ENCODE measurements around the gene HS3ST6. TPM values are rescaled to one million over a fixed set of nuclear protein-coding genes. Genes with fewer than 3 reads are reported as not detected.

The HS3ST6 gene
- total and polyA plus RNA-seq, 2 of the 13 experiments (the other 11 are each of a cell fraction or from before 2014, with no cell fraction given) = not detected

- ATAC-seq (no peak), DNase-seq (ENCODE audit: low spot score) (no peak), FAIRE-seq (no peak)
- Histone ChIP-seq H3K9ac (ENCODE audit: insufficient read depth, low read depth, low read length) (no peak overlapping the region), H3K4me2 (ENCODE audit: low read depth, low read length) (0 out of 2 replicates have a peak overlapping the region, but pooled peaks have one; percentile 3), H3K4me3 (replicated peaks in 1 of 3; ENCODE audit: insufficient read depth in 1 of 3, low read depth in 2 of 3, low read length in 3 of 3) (no peak overlapping the region), H3K9me3 (ENCODE audit: low read length) (no peaks in the 10 kb centered on the region), H4K20me1 (ENCODE audit: insufficient read depth, low read length) (no peaks in the 10 kb centered on the region), H3K27ac (ENCODE audit: extremely low read length, insufficient read depth, low read length) (no peak overlapping the region), H2AFZ (ENCODE audit: low read length) (no peak overlapping the region), H3K4me1 (ENCODE audit: insufficient read depth, low read length) (peaks cover 23% of the 10 kb centered on the region), H3K27me3 (ENCODE audit: control insufficient read depth in 1 of 2, insufficient read depth in 2 of 2, low read length in 2 of 2) (peaks cover 1 to 8% of the 10 kb centered on the region in 2 experiments; a peak in 4 of 5 replicates), H3K79me2 (ENCODE audit: insufficient read depth, low read length) (no peaks in the 10 kb centered on the region), H3K36me3 (replicated peaks in 1 of 2; ENCODE audit: control insufficient read depth in 1 of 2, insufficient read depth in 2 of 2, low read length in 2 of 2) (no peaks in the 10 kb centered on the region)
- POLR2A ChIA-PET = interaction anchor here (0.9 kb wide), 1 partner anchor 88 kb away, joined by 3 read pairs; the partner anchor contains the start of gene RPS2
- no TSS peak for BruUV-seq (replicated peaks)
- WGBS (ENCODE audit: low lambda C conversion rate) = 44% methylated on average over 6 of the region's 6 CpGs
- CTCF ChIA-PET (ENCODE audit: low intra/inter-chr PET ratio, low total read pairs) = no interaction called here
- intact Hi-C loops (cut with micrococcal nuclease; ENCODE audit: unreplicated experiment) (no loop called here), in situ Hi-C loops (cut with HindIII; ENCODE audit: extremely low pct_ligation_motif_present, low pct_unique_long_range_greater_than_20kb) (no loop called here)
- TF ChIP-seq ZNF205 (CRISPR knock-in tag; IDR thresholded peaks at IDR 0.05) (no peak), ELF4 (CRISPR knock-in tag; IDR thresholded peaks at IDR 0.05; ENCODE audit: borderline replicate concordance) (no peak), DRAP1 (CRISPR knock-in tag; IDR thresholded peaks at IDR 0.05) (no peak), GPBP1L1 (CRISPR knock-in tag; IDR thresholded peaks at IDR 0.05) (no peak), JUND (CRISPR knock-in tag; IDR thresholded peaks at IDR 0.05) (no peak), ARNT2 (CRISPR knock-in tag; IDR thresholded peaks at IDR 0.05; ENCODE audit: low read depth) (no peak), SP4 (CRISPR knock-in tag; IDR thresholded peaks at IDR 0.05) (no peak), FOXP1 (IDR thresholded peaks at IDR 0.05) (no peak), FOXP1 (CRISPR knock-in tag; IDR thresholded peaks at IDR 0.05) (no peak), ZNF557 (CRISPR knock-in tag; IDR thresholded peaks at IDR 0.05) (no peak), MIXL1 (CRISPR knock-in tag; IDR thresholded peaks at IDR 0.05) (no peak), SNAPC2 (CRISPR knock-in tag; IDR thresholded peaks at IDR 0.05) (no peak), MAZ (IDR thresholded peaks at IDR 0.05; ENCODE audit: borderline replicate concordance, low read depth, low read length) (no peak), MAZ (CRISPR knock-in tag; IDR thresholded peaks at IDR 0.05; ENCODE audit: low read depth) (no peak), BRCA1 (CRISPR knock-in tag; IDR thresholded peaks at IDR 0.05) (no peak), ZNF784 (CRISPR knock-in tag; IDR thresholded peaks at IDR 0.05; ENCODE audit: borderline replicate concordance) (no peak), ZNF740 (CRISPR knock-in tag; IDR thresholded peaks at IDR 0.05) (no peak), ATF4 (CRISPR knock-in tag; IDR thresholded peaks at IDR 0.05) (no peak), NBN (conservative IDR thresholded peaks at IDR 0.05) (no peak)
Observed at GRCh38 chr16:1877089-1877488, 41.1 kb downstream of the HS3ST6 start.
